HepG2 (cell line): ENCODE results near the gene DLX6. TPM values are rescaled to one million over a fixed set of nuclear protein-coding genes. Genes with fewer than 3 reads are reported as not detected.

Source experiments
- ELF3 ChIP-seq: IDR thresholded peaks from 2 replicates; pipeline ENCODE4 v1.6.1; 2016; ENCODE audit warnings: missing genetic modification reagents, missing compliant biosample characterization
- MIER2 ChIP-seq: IDR thresholded peaks from 2 replicates; pipeline ENCODE4 v1.6.1; 2016; ENCODE audit warnings: missing biosample characterization, missing genetic modification reagents
- PPARG ChIP-seq: conservative IDR thresholded peaks from 2 replicates; pipeline ENCODE4 v1.6.1; 2016; ENCODE audit warnings: missing biosample characterization, missing genetic modification reagents
- PRPF4 ChIP-seq: fragments of 200-400 bp; formaldehyde crosslinking; IDR thresholded peaks from 2 replicates; pipeline ENCODE4 v1.6.1; 2016; ENCODE audit warnings: low read length, low read depth; ENCODE audit not compliant: poor library complexity, severe bottlenecking
- TAF15 ChIP-seq: fragments of 200-400 bp; formaldehyde crosslinking; IDR thresholded peaks from one replicate; pipeline ENCODE4 v1.6.1; 2018; ENCODE audit warnings: mild to moderate bottlenecking, low read depth, low read length; ENCODE audit not compliant: poor library complexity, severe bottlenecking
- ZMYM3 ChIP-seq: sonication (generic); formaldehyde crosslinking; IDR thresholded peaks from 2 replicates; pipeline ENCODE4 v1.5.1; 2020; ENCODE audit warnings: mild to moderate bottlenecking, missing genetic modification reagents
- ZNF30 ChIP-seq: sonication (generic); formaldehyde crosslinking; IDR thresholded peaks from 2 replicates; pipeline ENCODE4 v1.5.0; 2020; ENCODE audit warnings: mild to moderate bottlenecking, missing genetic modification reagents
- ZNF33B ChIP-seq: sonication (generic); formaldehyde crosslinking; IDR thresholded peaks from 2 replicates; pipeline ENCODE4 v1.5.1; 2020; ENCODE audit warnings: mild to moderate bottlenecking, missing genetic modification reagents
- ZNF558 ChIP-seq: sonication (generic); formaldehyde crosslinking; IDR thresholded peaks from 2 replicates; pipeline ENCODE4 v1.9.0; 2022; ENCODE audit warnings: mild to moderate bottlenecking, missing genetic modification reagents, borderline replicate concordance
- ZNF7 ChIP-seq: IDR thresholded peaks from 2 replicates; pipeline ENCODE4 v1.6.1; 2016; ENCODE audit warnings: missing biosample characterization, missing genetic modification reagents
- ZNF781 ChIP-seq: sonication (generic); formaldehyde crosslinking; IDR thresholded peaks from 2 replicates; pipeline ENCODE4 v1.5.1; 2020; ENCODE audit warnings: borderline replicate concordance, mild to moderate bottlenecking, missing genetic modification reagents; ENCODE audit errors: not compliant biosample characterization
- polyA plus RNA-seq, 8 experiments: library from polyadenylated mRNA; depleted of rRNA in 3 of 8; stranded (reverse) in 7 of 8; unstranded in 1 of 8; fragments of >200 nt; fragmentation: Illumina TruSeq in 4 of 8; extraction: Trizol in 4 of 8; gene quantifications; 2 replicates each; pipeline versions ENCODE4 v1.2.1 to v1.2.3, GENCODE V29; 2011 to 2016; ENCODE audit warnings: low read depth in 4 of 8, missing spikeins in 1 of 8, mixed read lengths in 1 of 8; ENCODE audit not compliant: insufficient read depth in 1 of 8
- total RNA-seq, 5 experiments: library from RNA; depleted of rRNA; stranded (reverse); fragments of >200 nt; fragmentation: Illumina TruSeq; extraction: Trizol; gene quantifications; 2 replicates each; pipeline ENCODE4 v1.2.3, GENCODE V29; 2016; ENCODE audit warnings: low read depth in 1 of 5
- TF ChIP-seq, protein P1 (sequence below): sonication (generic); formaldehyde crosslinking; IDR thresholded peaks from 2 replicates; pipeline ENCODE4 v1.4.0; 2020; ENCODE audit warnings: mild to moderate bottlenecking, missing genetic modification reagents, borderline replicate concordance
- TF ChIP-seq, protein P2 (sequence below): sonication (generic); formaldehyde crosslinking; IDR thresholded peaks from 2 replicates; pipeline ENCODE4 v1.8.1; 2023; ENCODE audit warnings: mild to moderate bottlenecking, moderate library complexity, missing genetic modification reagents
- TF ChIP-seq, protein P3 (sequence below): IDR thresholded peaks from 2 replicates; pipeline ENCODE4 v1.4.0; 2020; ENCODE audit warnings: mild to moderate bottlenecking, missing genetic modification reagents
- TF ChIP-seq, protein P4 (sequence below): sonication (generic); formaldehyde crosslinking; IDR thresholded peaks from 2 replicates; pipeline ENCODE4 v1.8.0; 2022; ENCODE audit warnings: mild to moderate bottlenecking, missing genetic modification reagents, borderline replicate concordance

The DLX6 gene
- total and polyA plus RNA-seq, 2 of the 13 experiments (the other 11 are each of a cell fraction or from before 2014, with no cell fraction given) = 3.5 to 5.5 TPM

DNA sequence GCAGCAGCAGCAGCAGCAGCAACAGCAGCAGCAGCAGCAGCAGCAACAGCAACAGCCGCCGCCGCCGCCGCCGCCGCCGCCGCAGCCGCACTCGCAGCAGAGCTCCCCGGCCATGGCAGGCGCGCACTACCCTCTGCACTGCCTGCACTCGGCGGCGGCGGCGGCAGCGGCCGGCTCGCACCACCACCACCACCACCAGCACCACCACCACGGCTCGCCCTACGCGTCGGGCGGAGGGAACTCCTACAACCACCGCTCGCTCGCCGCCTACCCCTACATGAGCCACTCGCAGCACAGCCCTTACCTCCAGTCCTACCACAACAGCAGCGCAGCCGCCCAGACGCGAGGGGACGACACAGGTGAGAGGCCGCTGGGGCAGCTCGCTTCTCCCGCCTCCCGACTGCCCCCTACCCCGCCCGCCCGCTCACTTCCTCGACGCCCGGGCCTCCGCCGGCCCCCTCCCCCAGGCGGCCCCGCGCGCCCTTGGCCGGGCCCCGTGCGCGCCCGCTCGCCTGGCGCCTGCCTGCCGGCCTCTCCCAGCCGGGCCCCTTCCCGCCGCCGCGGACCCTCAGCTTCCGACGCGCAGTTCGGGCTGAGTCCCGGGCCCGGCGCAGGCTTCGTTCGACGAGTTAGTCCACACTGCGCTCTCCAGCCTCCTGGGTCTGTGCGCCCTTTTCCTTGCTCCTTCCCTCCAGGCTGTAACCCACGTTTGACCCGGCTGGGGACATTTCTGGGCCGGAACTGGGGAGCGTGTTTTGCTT, 882 bp downstream of the DLX6 start (continued):
- TF ChIP-seq, protein P1, sequence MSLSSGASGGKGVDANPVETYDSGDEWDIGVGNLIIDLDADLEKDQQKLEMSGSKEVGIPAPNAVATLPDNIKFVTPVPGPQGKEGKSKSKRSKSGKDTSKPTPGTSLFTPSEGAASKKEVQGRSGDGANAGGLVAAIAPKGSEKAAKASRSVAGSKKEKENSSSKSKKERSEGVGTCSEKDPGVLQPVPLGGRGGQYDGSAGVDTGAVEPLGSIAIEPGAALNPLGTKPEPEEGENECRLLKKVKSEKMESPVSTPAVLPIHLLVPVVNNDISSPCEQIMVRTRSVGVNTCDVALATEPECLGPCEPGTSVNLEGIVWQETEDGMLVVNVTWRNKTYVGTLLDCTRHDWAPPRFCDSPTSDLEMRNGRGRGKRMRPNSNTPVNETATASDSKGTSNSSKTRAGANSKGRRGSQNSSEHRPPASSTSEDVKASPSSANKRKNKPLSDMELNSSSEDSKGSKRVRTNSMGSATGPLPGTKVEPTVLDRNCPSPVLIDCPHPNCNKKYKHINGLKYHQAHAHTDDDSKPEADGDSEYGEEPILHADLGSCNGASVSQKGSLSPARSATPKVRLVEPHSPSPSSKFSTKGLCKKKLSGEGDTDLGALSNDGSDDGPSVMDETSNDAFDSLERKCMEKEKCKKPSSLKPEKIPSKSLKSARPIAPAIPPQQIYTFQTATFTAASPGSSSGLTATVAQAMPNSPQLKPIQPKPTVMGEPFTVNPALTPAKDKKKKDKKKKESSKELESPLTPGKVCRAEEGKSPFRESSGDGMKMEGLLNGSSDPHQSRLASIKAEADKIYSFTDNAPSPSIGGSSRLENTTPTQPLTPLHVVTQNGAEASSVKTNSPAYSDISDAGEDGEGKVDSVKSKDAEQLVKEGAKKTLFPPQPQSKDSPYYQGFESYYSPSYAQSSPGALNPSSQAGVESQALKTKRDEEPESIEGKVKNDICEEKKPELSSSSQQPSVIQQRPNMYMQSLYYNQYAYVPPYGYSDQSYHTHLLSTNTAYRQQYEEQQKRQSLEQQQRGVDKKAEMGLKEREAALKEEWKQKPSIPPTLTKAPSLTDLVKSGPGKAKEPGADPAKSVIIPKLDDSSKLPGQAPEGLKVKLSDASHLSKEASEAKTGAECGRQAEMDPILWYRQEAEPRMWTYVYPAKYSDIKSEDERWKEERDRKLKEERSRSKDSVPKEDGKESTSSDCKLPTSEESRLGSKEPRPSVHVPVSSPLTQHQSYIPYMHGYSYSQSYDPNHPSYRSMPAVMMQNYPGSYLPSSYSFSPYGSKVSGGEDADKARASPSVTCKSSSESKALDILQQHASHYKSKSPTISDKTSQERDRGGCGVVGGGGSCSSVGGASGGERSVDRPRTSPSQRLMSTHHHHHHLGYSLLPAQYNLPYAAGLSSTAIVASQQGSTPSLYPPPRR (CRISPR knock-in tag) = no peak
- TF ChIP-seq MIER2 (CRISPR knock-in tag) = no peak
- peak; percentile 11; the same call in 1 of the 2 replicates for TF ChIP-seq ZMYM3 (CRISPR knock-in tag)
- TF ChIP-seq, protein P2, sequence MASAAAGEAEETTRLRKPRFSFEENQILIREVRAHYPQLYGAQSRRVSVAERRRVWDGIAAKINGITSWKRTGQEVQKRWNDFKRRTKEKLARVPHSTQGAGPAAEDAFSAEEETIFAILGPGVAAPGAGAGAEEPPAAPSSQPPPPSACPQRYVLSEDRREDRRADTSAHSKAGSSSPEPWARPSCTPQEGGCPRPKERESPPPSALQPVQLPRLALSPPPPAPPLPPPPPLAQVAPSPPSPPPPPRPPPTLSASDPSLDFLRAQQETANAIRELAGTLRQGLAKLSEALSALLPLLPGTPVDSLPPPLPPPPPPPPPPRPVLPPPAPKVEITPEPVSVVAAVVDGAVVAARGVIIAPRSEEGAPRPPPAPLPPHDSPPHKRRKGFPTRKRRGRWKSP (CRISPR knock-in tag) = no peak
- TF ChIP-seq ELF3 = no peak
- TF ChIP-seq, protein P3, sequence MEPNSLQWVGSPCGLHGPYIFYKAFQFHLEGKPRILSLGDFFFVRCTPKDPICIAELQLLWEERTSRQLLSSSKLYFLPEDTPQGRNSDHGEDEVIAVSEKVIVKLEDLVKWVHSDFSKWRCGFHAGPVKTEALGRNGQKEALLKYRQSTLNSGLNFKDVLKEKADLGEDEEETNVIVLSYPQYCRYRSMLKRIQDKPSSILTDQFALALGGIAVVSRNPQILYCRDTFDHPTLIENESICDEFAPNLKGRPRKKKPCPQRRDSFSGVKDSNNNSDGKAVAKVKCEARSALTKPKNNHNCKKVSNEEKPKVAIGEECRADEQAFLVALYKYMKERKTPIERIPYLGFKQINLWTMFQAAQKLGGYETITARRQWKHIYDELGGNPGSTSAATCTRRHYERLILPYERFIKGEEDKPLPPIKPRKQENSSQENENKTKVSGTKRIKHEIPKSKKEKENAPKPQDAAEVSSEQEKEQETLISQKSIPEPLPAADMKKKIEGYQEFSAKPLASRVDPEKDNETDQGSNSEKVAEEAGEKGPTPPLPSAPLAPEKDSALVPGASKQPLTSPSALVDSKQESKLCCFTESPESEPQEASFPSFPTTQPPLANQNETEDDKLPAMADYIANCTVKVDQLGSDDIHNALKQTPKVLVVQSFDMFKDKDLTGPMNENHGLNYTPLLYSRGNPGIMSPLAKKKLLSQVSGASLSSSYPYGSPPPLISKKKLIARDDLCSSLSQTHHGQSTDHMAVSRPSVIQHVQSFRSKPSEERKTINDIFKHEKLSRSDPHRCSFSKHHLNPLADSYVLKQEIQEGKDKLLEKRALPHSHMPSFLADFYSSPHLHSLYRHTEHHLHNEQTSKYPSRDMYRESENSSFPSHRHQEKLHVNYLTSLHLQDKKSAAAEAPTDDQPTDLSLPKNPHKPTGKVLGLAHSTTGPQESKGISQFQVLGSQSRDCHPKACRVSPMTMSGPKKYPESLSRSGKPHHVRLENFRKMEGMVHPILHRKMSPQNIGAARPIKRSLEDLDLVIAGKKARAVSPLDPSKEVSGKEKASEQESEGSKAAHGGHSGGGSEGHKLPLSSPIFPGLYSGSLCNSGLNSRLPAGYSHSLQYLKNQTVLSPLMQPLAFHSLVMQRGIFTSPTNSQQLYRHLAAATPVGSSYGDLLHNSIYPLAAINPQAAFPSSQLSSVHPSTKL (CRISPR knock-in tag) = peak; percentile 27; the same call in 1 of the 2 replicates
- no peak for TF ChIP-seq ZNF33B (CRISPR knock-in tag)
- no peak for TF ChIP-seq PRPF4
- TF ChIP-seq ZNF7 (CRISPR knock-in tag) = no peak
- TF ChIP-seq ZNF30 = no peak
- TF ChIP-seq, protein P4, sequence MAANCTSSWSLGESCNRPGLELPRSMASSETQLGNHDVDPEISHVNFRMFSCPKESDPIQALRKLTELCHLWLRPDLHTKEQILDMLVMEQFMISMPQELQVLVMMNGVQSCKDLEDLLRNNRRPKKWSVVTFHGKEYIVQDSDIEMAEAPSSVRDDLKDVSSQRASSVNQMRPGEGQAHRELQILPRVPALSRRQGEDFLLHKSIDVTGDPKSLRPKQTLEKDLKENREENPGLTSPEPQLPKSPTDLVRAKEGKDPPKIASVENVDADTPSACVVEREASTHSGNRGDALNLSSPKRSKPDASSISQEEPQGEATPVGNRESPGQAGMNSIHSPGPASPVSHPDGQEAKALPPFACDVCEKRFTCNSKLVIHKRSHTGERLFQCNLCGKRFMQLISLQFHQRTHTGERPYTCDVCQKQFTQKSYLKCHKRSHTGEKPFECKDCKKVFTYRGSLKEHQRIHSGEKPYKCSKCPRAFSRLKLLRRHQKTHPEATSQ (CRISPR knock-in tag) = no peak
- TF ChIP-seq ZNF558 (CRISPR knock-in tag) = no peak
- no peak for TF ChIP-seq PPARG (CRISPR knock-in tag)
- TF ChIP-seq TAF15 = no peak
- TF ChIP-seq ZNF781 (CRISPR knock-in tag) = no peak
